Measurements from ENCODE around the gene PRODH2. TPM values are rescaled to one million over a fixed set of nuclear protein-coding genes. Genes with fewer than 3 reads are reported as not detected.
A peak's percentile ranks its signal among the peaks of the same experiment; 100 is the strongest.

Gene PRODH2
- total and polyA plus RNA-seq, 2 of the 13 experiments (the other 11 are each of a cell fraction or from before 2014, with no cell fraction given), result 86.7 to 118 TPM

- no peak for TF ChIP-seq PRDM15 (CRISPR knock-in tag; IDR thresholded peaks at IDR 0.05)
- TF ChIP-seq DR1 (CRISPR knock-in tag; IDR thresholded peaks at IDR 0.05), result no peak
- TF ChIP-seq SMAD1 (CRISPR knock-in tag; IDR thresholded peaks at IDR 0.05; ENCODE audit: borderline replicate concordance, low read depth), result 0 out of 2 replicates have a peak, but pooled peaks have one; percentile 25
- TF ChIP-seq KDM5B (CRISPR knock-in tag; IDR thresholded peaks at IDR 0.05; ENCODE audit: borderline replicate concordance), result no peak
- TF ChIP-seq ZNF496 (CRISPR knock-in tag; IDR thresholded peaks at IDR 0.05; ENCODE audit: insufficient replicate concordance), result no peak
- TF ChIP-seq SMC3 (IDR thresholded peaks at IDR 0.05; ENCODE audit: low read length), result no peak
- TF ChIP-seq ZFP62 (CRISPR knock-in tag; IDR thresholded peaks at IDR 0.05), result no peak
- no peak for TF ChIP-seq SRSF9 (IDR thresholded peaks at IDR 0.05; ENCODE audit: borderline replicate concordance, insufficient read depth, low read depth, low read length, poor library complexity, severe bottlenecking)
- peak; percentile 43 for TF ChIP-seq NRL (CRISPR knock-in tag; IDR thresholded peaks at IDR 0.05; ENCODE audit: borderline replicate concordance)
- TF ChIP-seq ZNF24 (IDR thresholded peaks at IDR 0.05), result no peak
- 0 out of 2 replicates have a peak, but pooled peaks have one; percentile 7 for TF ChIP-seq HBP1 (CRISPR knock-in tag; IDR thresholded peaks at IDR 0.05; ENCODE audit: low read depth)
- no peak for TF ChIP-seq ZNF44 (CRISPR knock-in tag; IDR thresholded peaks at IDR 0.05)
- TF ChIP-seq ZUFSP (CRISPR knock-in tag; IDR thresholded peaks at IDR 0.05; ENCODE audit: borderline replicate concordance), result no peak
- no peak for TF ChIP-seq SIX4 (CRISPR knock-in tag; IDR thresholded peaks at IDR 0.05)
- TF ChIP-seq REPIN1 (CRISPR knock-in tag; IDR thresholded peaks at IDR 0.05; ENCODE audit: borderline replicate concordance, low read depth), result no peak
- peak; percentile 71; the same call in 1 of the 2 replicates for TF ChIP-seq HOXA3 (CRISPR knock-in tag; IDR thresholded peaks at IDR 0.05)
- TF ChIP-seq PATZ1 (CRISPR knock-in tag; IDR thresholded peaks at IDR 0.05), result peak; percentile 91
- peak; percentile 41; the same call in 1 of the 2 replicates for TF ChIP-seq ZNF709 (CRISPR knock-in tag; IDR thresholded peaks at IDR 0.05)
- no peak for TF ChIP-seq NFE2L1 (CRISPR knock-in tag; IDR thresholded peaks at IDR 0.05; ENCODE audit: borderline replicate concordance)
- 0 out of 2 replicates have a peak, but pooled peaks have one; percentile 5 for TF ChIP-seq ARID2 (CRISPR knock-in tag; IDR thresholded peaks at IDR 0.05; ENCODE audit: borderline replicate concordance)
Observed at GRCh38 chr19:35812220-35813042, at the start of gene PRODH2 (continued).
